ENCODE data around the gene GGT5. TPM values are rescaled to one million over a fixed set of nuclear protein-coding genes. Genes with fewer than 3 reads are reported as not detected.
"Not testable (repeated sequence)": the region's sequence is repeated elsewhere in the genome, so short reads cannot be mapped to it uniquely, and the experiment has no call there.

The GGT5 gene
- polyA plus RNA-seq, 3 donors = 15.4 to 19.0 (median 17.7) TPM

GRCh38 chr22:24208012-24208749 is 36.7 kb downstream of the GGT5 start:
- no peak for DNase-seq

GRCh38 chr22:24207264-24208011 is 37.4 kb downstream of the GGT5 start:
- DNase-seq = no peak

- DNase-seq = not testable (repeated sequence)
Measured at GRCh38 chr22:24206460-24207263, 38.2 kb downstream of the GGT5 start.

GRCh38 chr22:24205438-24206195 is 39.3 kb downstream of the GGT5 start:
- no peak for DNase-seq

- DNase-seq = not testable (repeated sequence)
Measured at GRCh38 chr22:24203856-24204255, 41.0 kb downstream of the GGT5 start.

- no peak for DNase-seq
Measured at GRCh38 chr22:24201681-24202614, 42.9 kb downstream of the GGT5 start.

- no peak for DNase-seq
Measured at GRCh38 chr22:24200619-24201212, 44.2 kb downstream of the GGT5 start.

- DNase-seq = no peak
Measured at GRCh38 chr22:24198682-24199052, 46.2 kb downstream of the GGT5 start.

GRCh38 chr22:24191893-24192292 is 53.0 kb downstream of the GGT5 start:
- no peak for DNase-seq

GRCh38 chr22:24191381-24191841 is 53.5 kb downstream of the GGT5 start:
- DNase-seq = no peak

GRCh38 chr22:24190596-24191208 is 54.2 kb downstream of the GGT5 start:
- DNase-seq = no peak

GRCh38 chr22:24190159-24190540 is 54.7 kb downstream of the GGT5 start:
- no peak for DNase-seq

GRCh38 chr22:24189249-24190158 is 55.4 kb downstream of the GGT5 start:
- peak; percentile 42 for DNase-seq

GRCh38 chr22:24188705-24189248 is 56.1 kb downstream of the GGT5 start:
- no peak for DNase-seq

- no peak for DNase-seq
Measured at GRCh38 chr22:24187731-24188644, 56.9 kb downstream of the GGT5 start.

GRCh38 chr22:24186892-24187670 is 57.8 kb downstream of the GGT5 start:
- DNase-seq = no peak

Measured in renal pelvis (tissue), 4 donors.